Transverse colon (tissue), 4 donors: ENCODE measurements around the gene DNAJC6. TPM values are rescaled to one million over a fixed set of nuclear protein-coding genes. Genes with fewer than 3 reads are reported as not detected.

ENCODE experiments used
- DNase-seq: peaks from one replicate; pipeline ENCODE4 v3.0.0-alpha.2; 2019
- H3K27ac ChIP-seq, 4 donors: fragments of 200-600 bp; sonication (generic); 2 replicates each; pipeline ENCODE4 v1.5.1; 2016 to 2018; ENCODE audit warnings: inconsistent platforms in 4 of 4
- H3K27me3 ChIP-seq: fragments of 200-600 bp; sonication (generic); 2 replicates; pipeline ENCODE4 v1.5.1; 2017; ENCODE audit warnings: inconsistent platforms
- H3K36me3 ChIP-seq, 4 donors: fragments of 200-600 bp; sonication (generic); 2 replicates each; pipeline ENCODE4 v1.5.1; 2017 to 2019; ENCODE audit warnings: inconsistent platforms in 4 of 4
- H3K4me1 ChIP-seq, 4 donors: fragments of 200-600 bp; sonication (generic); 2 replicates each; pipeline ENCODE4 v1.5.1; 2017 to 2020; ENCODE audit warnings: inconsistent platforms in 4 of 4
- H3K4me3 ChIP-seq, 4 donors: fragments of 200-600 bp; sonication (generic); 1 replicate in 1 of 4; 2 replicates in 3 of 4; pipeline versions ENCODE4 v1.5.1 to v1.6.1; 2017 to 2019; ENCODE audit warnings: inconsistent platforms in 4 of 4
- H3K9me3 ChIP-seq, 2 donors: fragments of 200-600 bp; sonication (generic); 2 replicates each; pipeline ENCODE4 v1.5.1; 2017 to 2019; ENCODE audit warnings: inconsistent platforms in 2 of 2
- EP300 ChIP-seq: sonication (generic); formaldehyde crosslinking; IDR thresholded peaks from one replicate; pipeline ENCODE4 v1.6.1; 2017; ENCODE audit warnings: antibody characterized with exemption, low read depth
- POLR2A ChIP-seq: fragments of 450-650 bp; IDR thresholded peaks from one replicate; pipeline ENCODE4 v1.6.1; 2016; ENCODE audit warnings: antibody characterized with exemption, mild to moderate bottlenecking, moderate library complexity
- POLR2AphosphoS5 ChIP-seq, 3 donors: sonication (generic); formaldehyde crosslinking; IDR thresholded peaks; one replicate each; pipeline ENCODE4 v1.6.1; 2016; ENCODE audit warnings: antibody characterized with exemption in 3 of 3
- WGBS, 2 donors: methylation state at CpG; one replicate each; pipeline ENCODE4 v1.1.5; 2018; ENCODE audit warnings: low coverage in 1 of 2; 5-methylcytosine and 5-hydroxymethylcytosine counted together
- in situ Hi-C, 4 donors: fragments of 200-750 bp; cut with MboI; loops; one replicate each; pipeline versions ENCODE4 v1.15.0 to v1.15.1; 2017; ENCODE audit warnings: low sequenced_read_pairs in 3 of 4, low pct_ligation_motif_present in 1 of 4, low pct_unique_long_range_greater_than_20kb in 1 of 4
- intact Hi-C: fragments of 100-400 bp; cut with DNase I; formaldehyde crosslinking; loops from one replicate; pipeline ENCODE4 v1.15.1; 2023; ENCODE audit warnings: low total_unique reads
- total RNA-seq, 4 donors: library from RNA; depleted of rRNA; stranded (reverse); fragments of >200 nt; gene quantifications; one replicate each; pipeline ENCODE4 v1.1.0, GENCODE V29; 2016
- TF ChIP-seq, protein P1 (sequence below), 5 experiments: fragments of 200-600 bp in 3 of 5; fragments of 450-650 bp in 2 of 5; sonication (generic) in 3 of 5; IDR thresholded peaks; 1 replicate in 2 of 5; 2 replicates in 3 of 5; pipeline ENCODE4 v1.5.1; 2016 to 2017; ENCODE audit warnings: antibody characterized with exemption in 5 of 5, inconsistent platforms in 3 of 5, mild to moderate bottlenecking in 2 of 5, moderate library complexity in 1 of 5

DNAJC6 gene
- total RNA-seq, 4 donors from 2014 or later = 0.40 to 2.7 (median 1.7) TPM

DNA sequence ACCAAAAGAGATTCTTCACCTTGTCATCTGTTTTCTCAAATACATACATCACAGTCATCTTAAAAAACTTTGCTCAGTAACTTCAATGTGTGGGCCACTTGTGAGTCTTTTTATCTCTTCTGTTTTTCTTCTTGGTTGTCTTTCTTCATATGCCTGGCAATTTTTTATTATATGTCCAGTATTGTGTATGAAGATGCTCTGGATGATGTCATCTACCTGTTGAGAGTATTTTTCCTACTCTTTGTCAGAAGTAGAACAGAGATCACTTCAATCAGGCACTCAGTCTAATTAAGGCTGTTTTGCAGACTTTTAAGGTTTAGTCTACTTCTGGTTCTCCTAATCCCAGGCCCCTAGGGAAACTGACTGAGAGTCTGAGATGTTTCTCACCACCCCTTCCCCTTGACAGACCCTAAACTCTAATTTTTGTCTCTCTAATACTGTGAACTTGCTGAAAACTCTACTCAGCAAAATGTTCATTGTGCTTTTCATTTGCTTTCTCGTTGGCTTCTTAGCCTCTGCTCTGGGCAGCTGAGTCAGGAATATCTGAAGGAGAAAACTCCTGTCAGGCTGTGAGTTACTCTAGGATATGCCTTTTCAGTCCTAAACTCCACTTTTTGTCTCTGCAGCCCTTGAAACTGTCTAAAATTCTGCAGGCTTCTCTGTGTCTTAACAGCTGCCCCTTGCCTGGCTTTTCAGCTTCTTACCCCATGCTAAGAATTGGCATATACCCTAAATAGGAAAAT lies 33.0 kb upstream of the DNAJC6 start:
- WGBS, 2 donors = 68% methylated on average over 1 of the region's 1 CpG; no CpG with 5 or more reads in 1 of the 2 donors
- H3K27me3 ChIP-seq = no peaks in the 10 kb centered on the region
- in situ Hi-C loops = no loop called here
- no peaks in the 10 kb centered on the region for H3K36me3 ChIP-seq
- H3K4me1 ChIP-seq = no peaks in the 10 kb centered on the region
- no peak overlapping the region for H3K27ac ChIP-seq
- intact Hi-C loops = no loop called here
- H3K4me3 ChIP-seq = no peak overlapping the region
- DNase-seq = no peak
- no peak for TF ChIP-seq POLR2A
- TF ChIP-seq, protein P1, sequence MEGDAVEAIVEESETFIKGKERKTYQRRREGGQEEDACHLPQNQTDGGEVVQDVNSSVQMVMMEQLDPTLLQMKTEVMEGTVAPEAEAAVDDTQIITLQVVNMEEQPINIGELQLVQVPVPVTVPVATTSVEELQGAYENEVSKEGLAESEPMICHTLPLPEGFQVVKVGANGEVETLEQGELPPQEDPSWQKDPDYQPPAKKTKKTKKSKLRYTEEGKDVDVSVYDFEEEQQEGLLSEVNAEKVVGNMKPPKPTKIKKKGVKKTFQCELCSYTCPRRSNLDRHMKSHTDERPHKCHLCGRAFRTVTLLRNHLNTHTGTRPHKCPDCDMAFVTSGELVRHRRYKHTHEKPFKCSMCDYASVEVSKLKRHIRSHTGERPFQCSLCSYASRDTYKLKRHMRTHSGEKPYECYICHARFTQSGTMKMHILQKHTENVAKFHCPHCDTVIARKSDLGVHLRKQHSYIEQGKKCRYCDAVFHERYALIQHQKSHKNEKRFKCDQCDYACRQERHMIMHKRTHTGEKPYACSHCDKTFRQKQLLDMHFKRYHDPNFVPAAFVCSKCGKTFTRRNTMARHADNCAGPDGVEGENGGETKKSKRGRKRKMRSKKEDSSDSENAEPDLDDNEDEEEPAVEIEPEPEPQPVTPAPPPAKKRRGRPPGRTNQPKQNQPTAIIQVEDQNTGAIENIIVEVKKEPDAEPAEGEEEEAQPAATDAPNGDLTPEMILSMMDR (IDR thresholded peaks at IDR 0.05) = no peak
- no peak for TF ChIP-seq POLR2AphosphoS5 (IDR thresholded peaks at IDR 0.05)
- TF ChIP-seq EP300 = no peak
- no peaks in the 10 kb centered on the region for H3K9me3 ChIP-seq

DNA sequence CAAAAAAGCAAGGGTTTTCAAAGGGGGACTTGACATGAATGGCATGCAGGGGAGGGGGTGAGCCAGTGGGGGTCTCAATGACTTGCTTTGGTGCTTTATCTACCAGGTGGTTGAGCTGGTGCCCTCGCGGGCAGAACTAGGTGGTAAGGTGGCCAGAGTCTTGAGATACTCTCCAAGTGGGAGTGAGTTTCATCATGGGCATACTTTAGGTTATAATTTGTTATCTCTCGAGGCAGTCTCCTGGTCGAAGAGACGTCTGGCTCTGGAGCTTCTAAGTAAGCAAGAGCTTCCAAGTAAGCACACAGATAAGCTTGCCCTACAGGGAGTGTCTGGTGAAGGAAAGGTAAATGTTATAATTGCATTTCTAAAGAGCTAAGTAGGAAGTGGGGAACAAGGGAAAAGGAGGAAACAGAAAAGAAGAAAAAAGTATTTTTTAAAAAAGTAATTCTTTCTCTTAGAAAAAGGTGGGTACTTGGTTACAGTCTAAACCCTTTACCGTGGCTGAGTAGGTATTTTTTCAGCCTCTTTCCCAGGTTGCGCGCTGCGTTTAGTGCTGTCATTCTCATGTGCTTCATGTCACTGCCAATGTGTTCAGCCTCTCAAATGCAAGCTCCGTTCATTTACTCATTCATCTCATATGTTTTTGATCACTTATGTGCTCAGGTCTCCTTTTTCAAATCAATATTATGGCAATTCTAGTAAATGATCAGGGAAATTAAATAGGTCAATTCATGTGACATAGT lies 31.6 kb upstream of the DNAJC6 start:
- H3K4me3 ChIP-seq = no peak overlapping the region
- intact Hi-C loops (no loop called here), in situ Hi-C loops (no loop called here)
- TF ChIP-seq EP300 = no peak
- no peak for TF ChIP-seq POLR2AphosphoS5 (IDR thresholded peaks at IDR 0.05)
- TF ChIP-seq POLR2A = no peak
- TF ChIP-seq, protein P1 (IDR thresholded peaks at IDR 0.05) = no peak
- WGBS, 2 donors = 58 to 65% methylated on average over 10 of the region's 10 CpGs
- no peaks in the 10 kb centered on the region for H3K9me3 ChIP-seq
- H3K27ac ChIP-seq = no peak overlapping the region
- DNase-seq = no peak
- peaks cover 4% of the 10 kb centered on the region for H3K27me3 ChIP-seq
- no peaks in the 10 kb centered on the region for H3K4me1 ChIP-seq
- H3K36me3 ChIP-seq = no peaks in the 10 kb centered on the region

DNA sequence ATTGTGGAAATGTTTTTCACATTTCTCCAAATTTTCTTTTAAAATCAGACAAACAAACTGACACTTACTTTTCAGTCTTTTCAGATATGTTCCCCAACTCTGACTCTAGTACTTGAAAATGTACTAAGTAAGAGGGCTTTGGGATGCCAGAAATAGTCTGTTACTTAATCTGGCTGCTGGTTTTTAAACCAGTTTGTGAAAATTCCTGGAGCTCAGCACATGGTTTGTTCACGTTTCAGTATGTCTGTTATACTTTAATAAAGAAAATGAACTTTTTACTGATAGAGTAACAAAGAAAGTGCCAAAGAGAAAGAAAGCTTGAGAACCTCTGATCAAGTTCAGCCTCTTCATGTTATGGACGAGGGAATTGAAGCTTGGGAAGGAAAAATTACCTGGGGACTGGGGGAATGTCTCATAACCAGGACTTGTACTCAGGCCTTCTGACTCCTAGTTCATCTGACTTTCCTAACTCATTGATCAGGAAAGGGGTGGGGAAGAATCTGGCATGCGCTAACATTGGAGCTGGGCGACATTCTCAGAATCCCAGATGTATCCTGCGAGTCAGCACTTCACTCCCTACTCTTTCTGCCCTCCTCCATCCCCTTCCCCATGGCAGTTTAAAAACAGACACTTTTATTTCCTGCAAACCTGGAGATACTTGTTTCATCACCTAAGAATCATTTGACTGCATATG lies 30.8 kb upstream of the DNAJC6 start:
- Histone ChIP-seq H3K4me1 (no peaks in the 10 kb centered on the region), H3K27me3 (peaks cover 4% of the 10 kb centered on the region), H3K9me3 (no peaks in the 10 kb centered on the region), H3K27ac (no peak overlapping the region), H3K36me3 (no peaks in the 10 kb centered on the region), H3K4me3 (no peak overlapping the region)
- DNase-seq = no peak
- 60 to 64% methylated on average over 3 to 5 of the region's 5 CpGs for WGBS, 2 donors
- in situ Hi-C loops (no loop called here), intact Hi-C loops (no loop called here)
- TF ChIP-seq POLR2A (no peak), POLR2AphosphoS5 (IDR thresholded peaks at IDR 0.05) (no peak), EP300 (no peak)
- TF ChIP-seq, protein P1 (IDR thresholded peaks at IDR 0.05) = no peak
